GM18867 (cell line): ENCODE measurements around the gene IFRD1.
"Not testable (repeated sequence)": the region's sequence is repeated elsewhere in the genome, so short reads cannot be mapped to it uniquely, and the experiment has no call there.

ENCODE experiments used
- ATAC-seq: cut with Tn5 transposase; IDR thresholded peaks from one replicate; pipeline ENCODE4 v1.9.1; 2021; ENCODE audit warnings: mild to moderate bottlenecking, moderate library complexity; ENCODE audit not compliant: unreplicated experiment

IFRD1 gene

DNA sequence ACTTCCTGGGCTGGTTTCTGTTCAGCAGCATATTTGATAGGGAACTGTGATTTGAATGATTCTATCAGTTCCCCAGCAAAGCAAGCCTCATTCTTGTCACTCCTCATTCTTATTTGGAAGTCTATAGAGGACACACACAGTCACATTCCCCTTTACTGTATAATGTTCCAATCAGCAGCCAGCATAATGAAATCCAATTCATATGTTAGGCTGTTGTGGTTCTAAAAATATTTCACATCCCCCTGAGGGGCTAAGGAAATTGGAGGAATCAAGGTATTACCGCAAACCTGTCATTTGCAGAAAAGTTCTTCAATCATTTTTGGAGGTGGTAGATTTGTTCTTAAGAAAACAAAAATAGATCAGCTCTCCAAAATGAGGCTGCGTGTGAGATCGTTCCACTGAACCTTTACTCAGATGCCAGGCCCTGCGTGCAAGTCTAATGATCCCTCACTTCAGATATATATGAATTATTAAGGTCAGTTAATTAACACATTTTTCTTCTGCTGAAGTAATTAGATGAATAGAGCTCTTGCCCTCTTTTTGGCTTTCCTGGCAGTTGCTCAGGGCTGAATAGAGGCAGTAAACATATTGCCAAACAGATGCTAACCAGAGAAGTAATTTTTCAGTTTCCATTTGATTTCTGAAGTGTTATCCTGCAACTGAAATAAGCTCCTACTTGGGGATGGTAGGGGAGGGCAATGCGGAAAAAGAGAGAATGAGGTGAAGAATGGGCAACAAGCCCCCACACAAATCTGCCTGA lies 62.4 kb downstream of the IFRD1 start:
- no peak for ATAC-seq

- no peak for ATAC-seq
These were observed 65.7 kb downstream of the IFRD1 start for GRCh38 chr7:112515989-112516388.

- not testable (repeated sequence) for ATAC-seq
These were observed 66.2 kb downstream of the IFRD1 start for GRCh38 chr7:112516418-112516817.

- ATAC-seq, result no peak
These were observed 67.2 kb downstream of the IFRD1 start for GRCh38 chr7:112517487-112517886.

- ATAC-seq, result no peak
These were observed 70.5 kb downstream of the IFRD1 start for GRCh38 chr7:112520787-112521186.

- no peak for ATAC-seq
These were observed 71.7 kb downstream of the IFRD1 start for GRCh38 chr7:112521942-112522341.

- ATAC-seq, result no peak
These were observed 73.6 kb downstream of the IFRD1 start for GRCh38 chr7:112523871-112524270.
